Smooth muscle cell (in vitro differentiated cells): ENCODE measurements around the gene VWA3B. TPM values are rescaled to one million over a fixed set of nuclear protein-coding genes. Genes with fewer than 3 reads are reported as not detected.
"Not testable (repeated sequence)": the region's sequence is repeated elsewhere in the genome, so short reads cannot be mapped to it uniquely, and the experiment has no call there.

ENCODE experiments used
- DNase-seq: peaks from one replicate; lab custom pipeline; 2025; ENCODE audit not compliant: unreplicated experiment; lab: John Stamatoyannopoulos, UW
- H2AFZ ChIP-seq: fragments of 200-600 bp; sonication (generic); 2 replicates; pipeline ENCODE4 v1.6.0; 2016; ENCODE audit warnings: antibody characterized with exemption, low read depth, mild to moderate bottlenecking
- H3F3A ChIP-seq: fragments of 200-600 bp; sonication (generic); 2 replicates; pipeline ENCODE4 v1.6.0; 2017; ENCODE audit warnings: antibody characterized with exemption, low read depth
- H3K27ac ChIP-seq: fragments of 200-600 bp; sonication (generic); 2 replicates; pipeline ENCODE4 v1.5.1; 2016; ENCODE audit warnings: low read depth, mild to moderate bottlenecking
- H3K27me3 ChIP-seq: fragments of 200-600 bp; sonication (generic); 2 replicates; pipeline ENCODE4 v1.6.1; 2016; ENCODE audit warnings: low read depth, mild to moderate bottlenecking
- H3K36me3 ChIP-seq: fragments of 200-600 bp; sonication (generic); 2 replicates; pipeline ENCODE4 v1.5.1; 2016; ENCODE audit warnings: low read depth
- H3K4me1 ChIP-seq: fragments of 200-600 bp; sonication (generic); 2 replicates; pipeline ENCODE4 v1.5.1; 2016; ENCODE audit warnings: low read depth
- H3K4me2 ChIP-seq: fragments of 200-600 bp; sonication (generic); 2 replicates; pipeline ENCODE4 v1.6.0; 2016; ENCODE audit warnings: mild to moderate bottlenecking
- H3K4me3 ChIP-seq: fragments of 200-600 bp; sonication (generic); 2 replicates; pipeline ENCODE4 v1.5.1; 2016; ENCODE audit warnings: mild to moderate bottlenecking
- H3K79me2 ChIP-seq: fragments of 200-600 bp; sonication (generic); 2 replicates; pipeline ENCODE4 v1.6.0; 2016; ENCODE audit warnings: low read depth, mild to moderate bottlenecking
- H3K9ac ChIP-seq: fragments of 200-600 bp; sonication (generic); 2 replicates; pipeline ENCODE4 v1.6.0; 2016; ENCODE audit warnings: low read depth
- H3K9me3 ChIP-seq: fragments of 200-600 bp; sonication (generic); replicated peaks from 2 replicates; pipeline ENCODE4 v1.5.1; 2016; ENCODE audit warnings: low read depth
- H4K20me1 ChIP-seq: fragments of 200-600 bp; sonication (generic); 2 replicates; pipeline ENCODE4 v1.6.0; 2016; ENCODE audit warnings: low read depth
- WGBS: methylation state at CpG from one replicate; pipeline ENCODE4 v1.1.7; 2016; ENCODE audit warnings: low lambda C conversion rate; 5-methylcytosine and 5-hydroxymethylcytosine counted together
- polyA plus RNA-seq: library from polyadenylated mRNA; unstranded; fragments of >200 nt; fragmentation: Nextera tagmentation; extraction: Ambion mirVana; gene quantifications from 2 replicates; pipeline ENCODE4 v1.2.1, GENCODE V29; 2016
- total RNA-seq: library from RNA; depleted of rRNA; stranded (reverse); fragments of >200 nt; gene quantifications from 2 replicates; pipeline ENCODE4 v1.2.3, GENCODE V29; 2014
- TF ChIP-seq, protein P1 (sequence below): fragments of 200-600 bp; sonication (generic); IDR thresholded peaks from 2 replicates; pipeline ENCODE4 v1.5.1; 2017; ENCODE audit warnings: borderline replicate concordance, mild to moderate bottlenecking, antibody characterized with exemption; ENCODE audit not compliant: insufficient read depth, poor library complexity, severe bottlenecking

Gene VWA3B
- total and polyA plus RNA-seq, 2 experiments from 2014 or later: not detected

DNA sequence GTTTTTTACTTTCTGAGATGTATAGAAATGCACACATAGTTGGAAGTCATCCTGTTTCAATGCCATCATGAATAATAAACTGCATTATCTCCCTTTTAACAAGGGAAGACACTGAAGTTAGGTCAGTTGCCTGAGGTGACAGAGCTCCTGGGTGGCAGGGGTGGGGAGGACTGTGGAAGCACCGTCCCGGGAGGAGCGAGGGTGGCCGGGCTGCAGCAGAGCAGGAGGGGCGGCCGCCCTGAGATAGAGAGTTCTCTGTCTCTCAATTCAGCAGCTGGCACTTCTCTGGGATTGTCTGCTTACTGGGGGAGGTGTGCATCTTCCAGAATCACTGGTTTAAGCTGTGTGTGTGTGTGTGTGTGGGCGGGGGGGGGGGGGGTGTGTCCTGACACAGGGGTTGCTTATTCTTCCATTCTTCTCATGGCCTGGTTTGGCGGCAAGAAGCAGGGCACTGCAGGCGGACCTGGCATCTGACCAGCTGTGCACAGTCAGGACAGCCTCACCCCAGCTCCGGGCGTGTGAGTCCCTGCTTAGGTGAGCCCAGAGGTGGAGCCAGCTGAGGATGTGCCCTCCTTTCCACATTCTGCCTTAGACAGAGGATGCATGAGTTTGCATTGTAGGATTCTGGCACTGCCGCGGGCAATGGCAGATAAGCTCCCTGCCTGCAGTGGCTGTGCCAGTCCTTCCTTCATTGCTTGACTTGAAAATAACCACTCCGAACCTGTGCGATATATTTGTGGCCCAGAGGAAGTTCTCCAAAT is 40.4 kb downstream of the VWA3B start:
- 92% methylated on average over 15 of the region's 15 CpGs for WGBS
- H2AFZ ChIP-seq: no peak overlapping the region

DNA sequence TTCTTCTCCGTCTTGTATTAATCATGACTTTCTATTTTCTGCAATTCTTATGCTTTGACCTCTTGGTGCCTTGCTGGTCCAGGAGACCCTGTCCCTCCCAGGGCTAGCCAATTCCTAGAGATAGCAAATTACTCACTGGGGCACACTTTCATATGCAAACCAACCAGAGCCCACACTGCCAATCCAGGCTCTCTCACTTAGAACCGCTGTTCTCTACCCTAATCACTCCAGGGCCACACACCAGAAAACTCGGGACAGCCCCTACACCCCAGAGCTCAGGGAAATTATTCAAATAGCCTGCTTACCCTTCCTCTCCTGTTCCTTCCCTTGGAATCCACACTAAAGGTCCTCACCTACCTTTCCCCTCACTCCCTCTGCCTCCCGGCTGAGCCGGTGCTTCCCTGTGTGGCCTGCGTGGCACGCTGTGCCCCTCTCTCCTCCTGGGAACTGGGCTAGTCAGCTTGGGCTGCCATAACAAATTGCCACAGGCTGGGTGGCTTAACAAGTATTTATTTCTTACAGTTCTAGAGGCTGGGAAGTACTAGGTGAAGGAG is 41.7 kb downstream of the VWA3B start:
- no peak overlapping the region for H3K9ac ChIP-seq
- H3K27ac ChIP-seq: no peak overlapping the region
- no peaks in the 10 kb centered on the region for H4K20me1 ChIP-seq
- 66% methylated on average over 7 of the region's 7 CpGs for WGBS
- peaks cover 21% of the 10 kb centered on the region for H3K27me3 ChIP-seq
- H3K4me1 ChIP-seq: no peaks in the 10 kb centered on the region
- H3K36me3 ChIP-seq: no peaks in the 10 kb centered on the region
- no peak overlapping the region for H3K4me3 ChIP-seq
- no peaks in the 10 kb centered on the region for H3F3A ChIP-seq
- H3K79me2 ChIP-seq: no peaks in the 10 kb centered on the region
- H3K4me2 ChIP-seq: no peak overlapping the region
- no peak for DNase-seq
- no peaks in the 10 kb centered on the region for H3K9me3 ChIP-seq
- TF ChIP-seq, protein P1, sequence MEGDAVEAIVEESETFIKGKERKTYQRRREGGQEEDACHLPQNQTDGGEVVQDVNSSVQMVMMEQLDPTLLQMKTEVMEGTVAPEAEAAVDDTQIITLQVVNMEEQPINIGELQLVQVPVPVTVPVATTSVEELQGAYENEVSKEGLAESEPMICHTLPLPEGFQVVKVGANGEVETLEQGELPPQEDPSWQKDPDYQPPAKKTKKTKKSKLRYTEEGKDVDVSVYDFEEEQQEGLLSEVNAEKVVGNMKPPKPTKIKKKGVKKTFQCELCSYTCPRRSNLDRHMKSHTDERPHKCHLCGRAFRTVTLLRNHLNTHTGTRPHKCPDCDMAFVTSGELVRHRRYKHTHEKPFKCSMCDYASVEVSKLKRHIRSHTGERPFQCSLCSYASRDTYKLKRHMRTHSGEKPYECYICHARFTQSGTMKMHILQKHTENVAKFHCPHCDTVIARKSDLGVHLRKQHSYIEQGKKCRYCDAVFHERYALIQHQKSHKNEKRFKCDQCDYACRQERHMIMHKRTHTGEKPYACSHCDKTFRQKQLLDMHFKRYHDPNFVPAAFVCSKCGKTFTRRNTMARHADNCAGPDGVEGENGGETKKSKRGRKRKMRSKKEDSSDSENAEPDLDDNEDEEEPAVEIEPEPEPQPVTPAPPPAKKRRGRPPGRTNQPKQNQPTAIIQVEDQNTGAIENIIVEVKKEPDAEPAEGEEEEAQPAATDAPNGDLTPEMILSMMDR: no peak
- no peak overlapping the region for H2AFZ ChIP-seq

More for the DNA sequence above, 40.4 kb downstream of the VWA3B start:
- H3K27ac ChIP-seq: no peak overlapping the region
- no peak overlapping the region for H3K4me3 ChIP-seq
- H3K9ac ChIP-seq: no peak overlapping the region
- no peaks in the 10 kb centered on the region for H3K9me3 ChIP-seq
- no peaks in the 10 kb centered on the region for H3K79me2 ChIP-seq
- TF ChIP-seq, protein P1: no peak
- no peaks in the 10 kb centered on the region for H3K36me3 ChIP-seq
- peaks cover 21% of the 10 kb centered on the region for H3K27me3 ChIP-seq
- no peak for DNase-seq
- H4K20me1 ChIP-seq: no peaks in the 10 kb centered on the region
- H3K4me2 ChIP-seq: no peak overlapping the region
- no peaks in the 10 kb centered on the region for H3K4me1 ChIP-seq
- no peaks in the 10 kb centered on the region for H3F3A ChIP-seq

GRCh38 chr2:98130073-98130472 is 43.1 kb downstream of the VWA3B start:
- H3K9ac ChIP-seq, H2AFZ ChIP-seq, H3K9me3 ChIP-seq, H4K20me1 ChIP-seq, DNase-seq, H3K79me2 ChIP-seq, H3K36me3 ChIP-seq, H3K4me1 ChIP-seq, H3K27ac ChIP-seq, H3K4me3 ChIP-seq, H3K27me3 ChIP-seq, H3K4me2 ChIP-seq, H3F3A ChIP-seq: not testable (repeated sequence)
- 12% methylated on average over 5 of the region's 5 CpGs for WGBS

DNA sequence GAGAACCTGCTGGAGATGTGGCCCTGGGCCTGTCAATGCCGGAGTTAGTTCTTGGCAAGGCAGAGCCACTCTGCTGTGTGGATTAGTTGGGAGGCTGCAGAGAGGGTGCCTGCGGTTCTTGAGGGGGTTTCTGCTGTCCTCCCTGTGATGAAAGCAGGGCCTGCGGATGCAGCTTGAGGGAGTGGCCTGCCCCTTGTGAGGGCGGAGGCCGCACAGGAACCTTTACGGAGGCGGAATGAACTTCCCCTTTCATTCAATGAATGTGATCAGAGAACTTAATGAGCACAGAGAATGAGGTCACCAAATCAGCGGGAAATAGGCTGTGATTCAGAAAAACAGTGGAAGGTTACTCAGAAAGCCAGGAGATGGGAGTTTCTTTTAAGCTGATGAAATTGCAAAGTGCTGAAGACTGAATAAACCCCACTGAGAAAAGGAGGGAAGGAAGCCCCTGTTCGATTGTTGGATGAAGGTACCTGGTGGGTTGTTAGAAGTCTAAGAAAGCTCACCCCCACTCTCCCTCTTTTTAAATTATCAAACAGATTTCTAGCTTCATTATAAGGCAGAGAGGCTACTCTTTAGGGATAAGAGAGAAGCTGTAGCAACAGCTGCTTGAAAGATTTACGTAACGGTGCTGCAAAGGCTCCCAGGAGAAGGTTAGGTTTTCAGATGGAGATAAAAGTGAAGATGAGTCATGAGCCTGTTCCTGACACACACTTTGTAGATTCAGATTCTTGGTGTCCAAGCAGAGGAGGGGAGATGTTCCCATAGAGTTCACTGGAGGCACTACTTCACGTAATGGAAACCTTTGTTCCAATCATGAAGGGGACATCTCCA is 47.4 kb downstream of the VWA3B start:
- Histone ChIP-seq H3K4me2 (no peak overlapping the region), H3K9me3 (no peaks in the 10 kb centered on the region), H3K9ac (no peak overlapping the region), H3K27ac (no peak overlapping the region), H3K4me3 (no peak overlapping the region), H3K36me3 (no peaks in the 10 kb centered on the region), H3K27me3 (peaks cover 3% of the 10 kb centered on the region), H3K79me2 (no peaks in the 10 kb centered on the region), H3K4me1 (no peaks in the 10 kb centered on the region), H3F3A (no peaks in the 10 kb centered on the region), H4K20me1 (no peaks in the 10 kb centered on the region), H2AFZ (no peak overlapping the region)
- no peak for DNase-seq
- 47% methylated on average over 12 of the region's 12 CpGs for WGBS
- TF ChIP-seq, protein P1: no peak
